Nephron (organoid): ENCODE data around the gene SLC19A2.

Source experiments
- H3K27ac Mint-ChIP-seq, 3 experiments: 2 replicates each; pipeline ENCODE4 v1.8.0; 2020; ENCODE audit warnings: mixed read lengths in 3 of 3, mild to moderate bottlenecking in 2 of 3, moderate library complexity in 1 of 3
- H3K27me3 Mint-ChIP-seq: 2 replicates; pipeline ENCODE4 v1.8.0; 2021; ENCODE audit warnings: low read depth, mild to moderate bottlenecking, moderate library complexity, mixed read lengths
- H3K36me3 Mint-ChIP-seq: 2 replicates; pipeline ENCODE4 v1.8.0; 2020; ENCODE audit warnings: low read depth, mixed read lengths
- H3K4me1 Mint-ChIP-seq: 2 replicates; pipeline ENCODE4 v1.8.0; 2020; ENCODE audit warnings: mixed read lengths
- H3K4me3 Mint-ChIP-seq, 3 experiments: 2 replicates each; pipeline ENCODE4 v1.8.0; 2020; ENCODE audit warnings: mild to moderate bottlenecking in 3 of 3, mixed read lengths in 3 of 3, moderate library complexity in 2 of 3
- H3K9me3 Mint-ChIP-seq: 2 replicates; pipeline ENCODE4 v1.8.0; 2020; ENCODE audit warnings: mixed read lengths
- CTCF ChIP-seq, 3 experiments: fragments of 200-600 bp; sonication (generic); IDR thresholded peaks; one replicate each; pipeline ENCODE4 v1.5.0; 2021; ENCODE audit warnings: antibody characterized with exemption in 3 of 3; ENCODE audit not compliant: unreplicated experiment in 3 of 3

The SLC19A2 gene

GRCh38 chr1:169426174-169426705 is 59.5 kb downstream of the SLC19A2 start:
- no peak for TF ChIP-seq CTCF (IDR thresholded peaks at IDR 0.05; ENCODE audit: unreplicated experiment in 3 of 3)
- Mint-ChIP-seq H3K27ac (peak overlapping the region in 1 of 3 experiments; percentile 24), H3K4me3 (peak overlapping the region; percentile 98 to 99 (median 98)), H3K4me1 (peaks cover 10% of the 10 kb centered on the region), H3K27me3 (peaks cover 6% of the 10 kb centered on the region), H3K36me3 (peaks cover 5% of the 10 kb centered on the region), H3K9me3 (no peaks in the 10 kb centered on the region)

GRCh38 chr1:169421309-169421708 is 64.4 kb downstream of the SLC19A2 start:
- Mint-ChIP-seq H3K9me3 (no peaks in the 10 kb centered on the region), H3K27me3 (no peaks in the 10 kb centered on the region), H3K27ac (no peak overlapping the region), H3K4me1 (peaks cover 3% of the 10 kb centered on the region), H3K36me3 (peaks cover 5% of the 10 kb centered on the region), H3K4me3 (no peak overlapping the region)
- TF ChIP-seq CTCF (IDR thresholded peaks at IDR 0.05; ENCODE audit: unreplicated experiment in 3 of 3), result no peak

GRCh38 chr1:169414952-169415351 is 70.8 kb downstream of the SLC19A2 start:
- Mint-ChIP-seq H3K36me3 (peaks cover 31% of the 10 kb centered on the region), H3K27ac (no peak overlapping the region), H3K27me3 (no peaks in the 10 kb centered on the region), H3K9me3 (peaks cover 27% of the 10 kb centered on the region), H3K4me1 (no peaks in the 10 kb centered on the region), H3K4me3 (no peak overlapping the region)
- no peak for TF ChIP-seq CTCF (IDR thresholded peaks at IDR 0.05; ENCODE audit: unreplicated experiment in 3 of 3)
